ENCODE data around the gene CDHR2. TPM values are rescaled to one million over a fixed set of nuclear protein-coding genes. Genes with fewer than 3 reads are reported as not detected.
A peak's percentile ranks its signal among the peaks of the same experiment; 100 is the strongest.
"Not testable (repeated sequence)": the region's sequence is repeated elsewhere in the genome, so short reads cannot be mapped to it uniquely, and the experiment has no call there.

Gene CDHR2
- total RNA-seq, 1 donor from 2014 or later, result not detected

GRCh38 chr5:176568657-176569056 lies 19.5 kb downstream of the CDHR2 start:
- no peak for DNase-seq (ENCODE audit: low read depth)

- DNase-seq (ENCODE audit: low read depth), result no peak
Measured at GRCh38 chr5:176570044-176570443, 20.9 kb downstream of the CDHR2 start.

- peak; percentile 10 for DNase-seq (ENCODE audit: low read depth)
Measured at GRCh38 chr5:176573564-176574296, 24.6 kb downstream of the CDHR2 start.

GRCh38 chr5:176574297-176574591 lies 25.1 kb downstream of the CDHR2 start:
- no peak for DNase-seq (ENCODE audit: low read depth)

- DNase-seq (ENCODE audit: low read depth), result no peak
Measured at GRCh38 chr5:176575066-176575465, 25.9 kb downstream of the CDHR2 start.

GRCh38 chr5:176575488-176576422 lies 26.6 kb downstream of the CDHR2 start:
- DNase-seq (ENCODE audit: low read depth), result no peak

- no peak for DNase-seq (ENCODE audit: low read depth)
Measured at GRCh38 chr5:176577312-176578176, 28.4 kb downstream of the CDHR2 start.

GRCh38 chr5:176578391-176578808 lies 29.3 kb downstream of the CDHR2 start:
- peak; percentile 49 for DNase-seq (ENCODE audit: low read depth)

- DNase-seq (ENCODE audit: low read depth), result no peak
Measured at GRCh38 chr5:176579323-176579722, 30.2 kb downstream of the CDHR2 start.

- no peak for DNase-seq (ENCODE audit: low read depth)
Measured at GRCh38 chr5:176581361-176581760, 32.2 kb downstream of the CDHR2 start.

GRCh38 chr5:176583076-176583475 lies 33.9 kb downstream of the CDHR2 start:
- DNase-seq (ENCODE audit: low read depth), result no peak

GRCh38 chr5:176587398-176587797 lies 38.3 kb downstream of the CDHR2 start:
- no peak for DNase-seq (ENCODE audit: low read depth)

GRCh38 chr5:176588297-176588696 lies 39.2 kb downstream of the CDHR2 start:
- no peak for DNase-seq (ENCODE audit: low read depth)

GRCh38 chr5:176589039-176589769 lies 40.1 kb downstream of the CDHR2 start:
- DNase-seq (ENCODE audit: low read depth), result no peak

- DNase-seq (ENCODE audit: low read depth), result no peak
Measured at GRCh38 chr5:176590035-176590717, 41.0 kb downstream of the CDHR2 start.

- not testable (repeated sequence) for DNase-seq (ENCODE audit: low read depth)
Measured at GRCh38 chr5:176591667-176592066, 42.5 kb downstream of the CDHR2 start.

GRCh38 chr5:176592573-176592972 lies 43.4 kb downstream of the CDHR2 start:
- no peak for DNase-seq (ENCODE audit: low read depth)

GRCh38 chr5:176593273-176593869 lies 44.2 kb downstream of the CDHR2 start:
- DNase-seq (ENCODE audit: low read depth), result no peak

GRCh38 chr5:176594554-176594953 lies 45.4 kb downstream of the CDHR2 start:
- no peak for DNase-seq (ENCODE audit: low read depth)

GRCh38 chr5:176595386-176595943 lies 46.3 kb downstream of the CDHR2 start:
- no peak for DNase-seq (ENCODE audit: low read depth)
